IMR-90 (cell line): ENCODE results near the gene PALM2AKAP2. TPM values are rescaled to one million over a fixed set of nuclear protein-coding genes. Genes with fewer than 3 reads are reported as not detected.

Experiments used
- ATAC-seq: fragments of 200-7000 bp; cut with Tn5 transposase; 2 replicates; pipeline ENCODE4 v1.9.1; 2020; ENCODE audit warnings: low read depth, mild to moderate bottlenecking, moderate library complexity
- BruUV-seq: library from RNA; stranded (reverse); fragments of 400-500 nt; replicated peaks from 2 replicates; lab custom pipeline; 2021; lab: Mats Ljungman, UMichigan
- CTCF ChIA-PET: fragments of 300-600 bp; formaldehyde crosslinking; extraction: SDS; loops from one replicate; lab custom pipeline; 2021; ENCODE audit warnings: antibody characterized with exemption; lab: Yijun Ruan, JAX
- POLR2A ChIA-PET: fragments of 300-600 bp; sonication (Branson Sonifier 250); formaldehyde crosslinking; loops from one replicate; lab custom pipeline; 2022; ENCODE audit warnings: antibody characterized with exemption; ENCODE audit not compliant: unreplicated experiment; lab: Charles Lee
- DNase-seq: peaks from one replicate; pipeline ENCODE4 v3.0.0; 2013
- H2AFZ ChIP-seq: replicated peaks from 2 replicates; pipeline ENCODE3; 2013; ENCODE audit warnings: low read length, mild to moderate bottlenecking; ENCODE audit not compliant: poor library complexity
- H2AK5ac ChIP-seq: 2 replicates; pipeline ENCODE4 v1.6.1; 2013; ENCODE audit warnings: low read depth, low read length, inconsistent platforms
- H2AK9ac ChIP-seq: replicated peaks from 2 replicates; pipeline ENCODE3; 2013; ENCODE audit warnings: mild to moderate bottlenecking, low read depth, low read length, moderate library complexity; ENCODE audit not compliant: poor library complexity
- H2BK120ac ChIP-seq: 2 replicates; pipeline ENCODE4 v1.6.1; 2013; ENCODE audit warnings: low read depth, low read length, inconsistent platforms
- H2BK15ac ChIP-seq: 3 replicates; pipeline ENCODE4 v1.6.1; 2013; ENCODE audit warnings: low read depth, low read length, inconsistent platforms
- H2BK20ac ChIP-seq: 2 replicates; pipeline ENCODE4 v1.6.1; 2013; ENCODE audit warnings: low read depth, mild to moderate bottlenecking, inconsistent platforms, low read length, moderate library complexity
- H2BK5ac ChIP-seq: 2 replicates; pipeline ENCODE4 v1.6.1; 2013; ENCODE audit warnings: mild to moderate bottlenecking, low read depth, low read length, inconsistent platforms; ENCODE audit not compliant: poor library complexity, severe bottlenecking
- H3K14ac ChIP-seq: replicated peaks from 2 replicates; pipeline ENCODE4 v1.6.1; 2013; ENCODE audit warnings: low read depth, low read length, inconsistent platforms
- H3K18ac ChIP-seq: 2 replicates; pipeline ENCODE4 v1.6.1; 2013; ENCODE audit warnings: low read depth, low read length, control low read depth
- H3K23ac ChIP-seq: 2 replicates; pipeline ENCODE4 v1.6.1; 2013; ENCODE audit warnings: low read depth, low read length, inconsistent platforms
- H3K27ac ChIP-seq: 2 replicates; pipeline ENCODE4 v1.5.1; 2013; ENCODE audit warnings: mild to moderate bottlenecking, control low read depth, low read length; ENCODE audit not compliant: insufficient read depth
- H3K27me3 ChIP-seq: 2 replicates; pipeline ENCODE4 v1.6.1; 2013; ENCODE audit warnings: low read length; ENCODE audit not compliant: control insufficient read depth, insufficient read depth
- H3K36me3 ChIP-seq: 2 replicates; pipeline ENCODE4 v1.6.1; 2013; ENCODE audit warnings: low read length, mixed read lengths; ENCODE audit not compliant: control insufficient read depth, insufficient read depth
- H3K4ac ChIP-seq: 2 replicates; pipeline ENCODE4 v1.6.1; 2013; ENCODE audit warnings: low read depth, low read length, inconsistent platforms
- H3K4me1 ChIP-seq: 2 replicates; pipeline ENCODE4 v1.6.1; 2013; ENCODE audit warnings: low read length, mixed read lengths; ENCODE audit not compliant: control insufficient read depth, insufficient read depth
- H3K4me2 ChIP-seq: 2 replicates; pipeline ENCODE4 v1.6.1; 2013; ENCODE audit warnings: low read depth, mild to moderate bottlenecking, control low read depth, low read length, moderate library complexity
- H3K4me3 ChIP-seq: 2 replicates; pipeline ENCODE4 v1.5.1; 2013; ENCODE audit warnings: low read depth, mild to moderate bottlenecking, control low read depth, low read length, moderate library complexity; ENCODE audit not compliant: insufficient read depth
- H3K56ac ChIP-seq: 2 replicates; pipeline ENCODE4 v1.6.1; 2013; ENCODE audit warnings: low read length, inconsistent platforms; ENCODE audit not compliant: insufficient read depth; ENCODE audit errors: extremely low read depth
- H3K79me1 ChIP-seq, 2 experiments: 2 replicates each; pipeline ENCODE4 v1.6.1; 2013; ENCODE audit warnings: low read length in 2 of 2, inconsistent platforms in 1 of 2, low read depth in 1 of 2
- H3K9ac ChIP-seq: 2 replicates; pipeline ENCODE4 v1.6.1; 2013; ENCODE audit warnings: low read depth, low read length, control low read depth
- H3K9me1 ChIP-seq: 2 replicates; pipeline ENCODE4 v1.6.1; 2013; ENCODE audit warnings: low read length, inconsistent platforms; ENCODE audit not compliant: insufficient read depth
- H3K9me3 ChIP-seq: 2 replicates; pipeline ENCODE4 v1.6.1; 2013; ENCODE audit warnings: low read length; ENCODE audit not compliant: control insufficient read depth, insufficient read depth
- H4K20me1 ChIP-seq: 2 replicates; pipeline ENCODE4 v1.6.1; 2013; ENCODE audit warnings: low read length, inconsistent platforms; ENCODE audit not compliant: insufficient read depth
- H4K5ac ChIP-seq: 2 replicates; pipeline ENCODE4 v1.6.1; 2013; ENCODE audit warnings: mild to moderate bottlenecking, low read depth, low read length, control low read depth
- H4K8ac ChIP-seq, 2 experiments: 2 replicates each; pipeline ENCODE4 v1.6.1; 2013; ENCODE audit warnings: low read depth in 2 of 2, low read length in 2 of 2, control low read depth in 1 of 2, inconsistent platforms in 1 of 2
- H4K91ac ChIP-seq: 2 replicates; pipeline ENCODE4 v1.6.1; 2013; ENCODE audit warnings: low read depth, low read length, inconsistent platforms; ENCODE audit not compliant: insufficient read depth
- BHLHE40 ChIP-seq: fragments of 150-350 bp; IDR thresholded peaks from 2 replicates; pipeline ENCODE4 v1.6.1; 2016; ENCODE audit warnings: mild to moderate bottlenecking, low read depth, low read length
- CEBPB ChIP-seq: IDR thresholded peaks from 2 replicates; pipeline ENCODE4 v1.6.1; 2012; ENCODE audit warnings: low read depth, low read length, improper control_type of control experiment
- CHD1 ChIP-seq: IDR thresholded peaks from 2 replicates; pipeline ENCODE4 v1.6.1; 2012; ENCODE audit warnings: low read depth, low read length, improper control_type of control experiment
- CTCF ChIP-seq: conservative IDR thresholded peaks from 2 replicates; pipeline ENCODE4 v1.5.1; 2012; ENCODE audit warnings: mild to moderate bottlenecking, low read depth, low read length, improper control_type of control experiment
- ELK1 ChIP-seq: fragments of 150-350 bp; IDR thresholded peaks from 2 replicates; pipeline ENCODE4 v1.6.1; 2016; ENCODE audit warnings: low read depth, mild to moderate bottlenecking, low read length, moderate library complexity, borderline replicate concordance
- FOS ChIP-seq: fragments of 150-350 bp; IDR thresholded peaks from 2 replicates; pipeline ENCODE4 v1.6.1; 2016; ENCODE audit warnings: low read depth, low read length
- MAFK ChIP-seq: IDR thresholded peaks from 2 replicates; pipeline ENCODE4 v1.6.1; 2012; ENCODE audit warnings: low read depth, low read length, improper control_type of control experiment
- MAZ ChIP-seq: IDR thresholded peaks from 2 replicates; pipeline ENCODE4 v1.6.1; 2012; ENCODE audit warnings: low read depth, mild to moderate bottlenecking, low read length, improper control_type of control experiment, moderate library complexity, borderline replicate concordance
- MXI1 ChIP-seq: IDR thresholded peaks from 2 replicates; pipeline ENCODE4 v1.6.1; 2012; ENCODE audit warnings: low read depth, mild to moderate bottlenecking, low read length, moderate library complexity, borderline replicate concordance
- NFE2L2 ChIP-seq: fragments of 150-350 bp; IDR thresholded peaks from 2 replicates; pipeline ENCODE4 v1.6.1; 2016; ENCODE audit warnings: low read depth, mild to moderate bottlenecking, low read length
- POLR2A ChIP-seq: IDR thresholded peaks from 2 replicates; pipeline ENCODE4 v1.6.1; 2012; ENCODE audit warnings: mild to moderate bottlenecking, low read depth, low read length
- RAD21 ChIP-seq: IDR thresholded peaks from 2 replicates; pipeline ENCODE4 v1.6.1; 2012; ENCODE audit warnings: low read length, improper control_type of control experiment
- RCOR1 ChIP-seq: IDR thresholded peaks from 2 replicates; pipeline ENCODE4 v1.6.1; 2012; ENCODE audit warnings: mild to moderate bottlenecking, low read length, improper control_type of control experiment; ENCODE audit not compliant: insufficient replicate concordance
- RFX5 ChIP-seq: IDR thresholded peaks from 2 replicates; pipeline ENCODE4 v1.8.0; 2012; ENCODE audit warnings: low read depth, mild to moderate bottlenecking, low read length, moderate library complexity
- SMC3 ChIP-seq: fragments of 150-350 bp; IDR thresholded peaks from 2 replicates; pipeline ENCODE4 v1.6.1; 2016; ENCODE audit warnings: low read depth, mild to moderate bottlenecking, antibody characterized with exemption, low read length, moderate library complexity
- USF2 ChIP-seq: fragments of 150-350 bp; IDR thresholded peaks from 2 replicates; pipeline ENCODE4 v1.6.1; 2017; ENCODE audit warnings: mild to moderate bottlenecking, antibody characterized with exemption, low read length, low read depth
- WGBS, 2 experiments: methylation state at CpG; one replicate each; pipeline versions ENCODE4 v1.1.5 to v1.1.7; 2013; ENCODE audit warnings: missing lambda C conversion rate in 2 of 2; ENCODE audit not compliant: insufficient read length in 1 of 2; ENCODE audit errors: extremely low coverage in 2 of 2; 5-methylcytosine and 5-hydroxymethylcytosine counted together
- dilution Hi-C: fragments of 300-500 bp; cut with HindIII; formaldehyde crosslinking; loops from one replicate; pipeline ENCODE4 v1.14.3; 2018; ENCODE audit warnings: low sequenced_read_pairs; ENCODE audit not compliant: unreplicated experiment
- in situ Hi-C: fragments of 300-500 bp; cut with MboI; formaldehyde crosslinking; loops from 3 replicates; pipeline ENCODE4 v1.14.3; 2019; ENCODE audit warnings: low sequenced_read_pairs, inconsistent platforms, mixed read lengths
- intact Hi-C: fragments of 100-400 bp; cut with micrococcal nuclease; formaldehyde crosslinking; loops from 2 replicates; pipeline ENCODE4 v1.10.0; 2022
- polyA plus RNA-seq, 3 experiments: library from polyadenylated mRNA; depleted of rRNA; stranded (reverse); fragments of >200 nt; gene quantifications; 2 replicates each; pipeline ENCODE4 v1.2.3, GENCODE V29; 2012; ENCODE audit warnings: low replicate concordance in 1 of 3
- total RNA-seq: library from RNA; depleted of rRNA; stranded (reverse); fragments of >200 nt; gene quantifications from 2 replicates; pipeline ENCODE4 v1.2.3, GENCODE V29; 2012

PALM2AKAP2 gene
- total and polyA plus RNA-seq, 2 of the 4 experiments (the other 2 are of a cell fraction) = 3.2 to 14.2 TPM

- no CpG with 5 or more reads among the region's 1 CpG for WGBS, 2 experiments
- Histone ChIP-seq H3K9ac (no peak overlapping the region), H4K20me1 (peaks cover 12% of the 10 kb centered on the region; the same call in 1 of the 2 replicates), H3K4me3 (no peak overlapping the region), H3K27me3 (no peaks in the 10 kb centered on the region), H4K8ac (no peak overlapping the region), H3K9me3 (no peaks in the 10 kb centered on the region), H3K23ac (no peak overlapping the region), H3K9me1 (0 out of 2 replicates have a peak, but pooled peaks cover 4% of the 10 kb centered on the region), H3K4me2 (no peak overlapping the region), H3K56ac (no peak overlapping the region), H2AK5ac (no peak overlapping the region), H2BK120ac (no peak overlapping the region), H3K36me3 (no peaks in the 10 kb centered on the region), H2AK9ac (no peak overlapping the region), H2BK5ac (no peak overlapping the region), H3K18ac (no peak overlapping the region), H3K4me1 (peaks cover 9% of the 10 kb centered on the region), H2BK20ac (no peak overlapping the region), H2BK15ac (no peak overlapping the region), H3K14ac (no peak overlapping the region), H4K91ac (no peak overlapping the region), H3K4ac (no peak overlapping the region), H3K27ac (no peak overlapping the region), H2AFZ (no peak overlapping the region), H4K5ac (no peak overlapping the region), H3K79me1 (peaks cover 41 to 58% of the 10 kb centered on the region in 2 experiments)
- no peak for DNase-seq
- POLR2A ChIA-PET = no interaction called here
- intact Hi-C loops (no loop called here), in situ Hi-C loops (loop anchor here (10.0 kb wide), 1 partner anchor 252 kb away; no protein-coding TSS in a partner anchor), dilution Hi-C loops (no loop called here)
- CTCF ChIA-PET = no interaction called here
- no TSS peak for BruUV-seq
- TF ChIP-seq RFX5 (no peak), CEBPB (no peak), FOS (no peak), ELK1 (no peak), MXI1 (no peak), POLR2A (no peak), CTCF (no peak), USF2 (no peak), MAZ (no peak), BHLHE40 (no peak), RCOR1 (no peak), RAD21 (no peak), NFE2L2 (no peak), MAFK (no peak), CHD1 (no peak), SMC3 (no peak)
- no peak for ATAC-seq
These were observed 46.6 kb downstream of the PALM2AKAP2 start for GRCh38 chr9:109826559-109826958.
